Stomach (tissue), 9 donors: ENCODE results near the gene LSAMP. TPM values are rescaled to one million over a fixed set of nuclear protein-coding genes. Genes with fewer than 3 reads are reported as not detected.

Experiments
- DNase-seq, 2 donors: peaks; one replicate each; pipeline versions ENCODE4 v3.0.0 to v3.0.0-alpha.2; 2013 to 2019
- H3K27ac ChIP-seq, 5 donors: fragments of 200-600 bp in 4 of 5; sonication (generic) in 4 of 5; one replicate each; pipeline ENCODE4 v1.5.1; 2013 to 2019; ENCODE audit warnings: mild to moderate bottlenecking in 1 of 5, moderate library complexity in 1 of 5
- H3K27me3 ChIP-seq, 3 donors: fragments of 200-600 bp; sonication (generic); one replicate each; pipeline ENCODE4 v1.5.1; 2017 to 2019; ENCODE audit warnings: mixed run types in 1 of 3
- H3K36me3 ChIP-seq, 4 donors: fragments of 200-600 bp; sonication (generic); 1 replicate in 3 of 4; 2 replicates in 1 of 4; pipeline ENCODE4 v1.5.1; 2016 to 2019
- H3K4me1 ChIP-seq, 4 donors: fragments of 200-600 bp; sonication (generic); one replicate each; pipeline ENCODE4 v1.5.1; 2016 to 2019
- H3K4me3 ChIP-seq, 4 donors: fragments of 200-600 bp; sonication (generic) in 3 of 4; one replicate each; pipeline ENCODE4 v1.5.1; 2016 to 2019; ENCODE audit warnings: mild to moderate bottlenecking in 1 of 4
- H3K9me3 ChIP-seq, 4 donors: fragments of 200-600 bp; sonication (generic); one replicate each; pipeline ENCODE4 v1.5.1; 2016 to 2019
- EP300 ChIP-seq: sonication (generic); formaldehyde crosslinking; IDR thresholded peaks from one replicate; pipeline ENCODE4 v1.6.1; 2017; ENCODE audit warnings: antibody characterized with exemption
- POLR2A ChIP-seq, 4 donors: fragments of 450-650 bp; IDR thresholded peaks; one replicate each; pipeline ENCODE4 v1.6.1; 2016; ENCODE audit warnings: antibody characterized with exemption in 4 of 4, control low read depth in 2 of 4, mild to moderate bottlenecking in 1 of 4, moderate library complexity in 1 of 4
- POLR2AphosphoS5 ChIP-seq, 3 donors: sonication (generic); formaldehyde crosslinking; IDR thresholded peaks; one replicate each; pipeline ENCODE4 v1.6.1; 2016; ENCODE audit warnings: antibody characterized with exemption in 3 of 3
- WGBS, 5 donors: extraction: QIAGEN DNeasy Blood & Tissue Kit in 3 of 5; methylation state at CpG; one replicate each; pipeline versions ENCODE4 v1.1.5 to v1.1.7; 2013 to 2018; 5-methylcytosine and 5-hydroxymethylcytosine counted together
- intact Hi-C: fragments of 100-400 bp; cut with DNase I; formaldehyde crosslinking; loops from one replicate; pipeline ENCODE4 v1.15.1; 2023; ENCODE audit warnings: low total_unique reads
- polyA plus RNA-seq, 3 donors: library from polyadenylated mRNA; stranded (reverse); fragments of 200-250 nt; gene quantifications; one replicate each; pipeline ENCODE4 v1.2.3, GENCODE V29; 2013
- total RNA-seq, 5 donors: library from RNA; depleted of rRNA; stranded (reverse); fragments of >200 nt; gene quantifications; one replicate each; pipeline versions ENCODE4 v1.1.0 to v1.2.3, GENCODE V29; 2014 to 2016
- TF ChIP-seq, protein P1 (sequence below), 7 experiments: fragments of 450-650 bp in 4 of 7; fragments of 200-600 bp in 3 of 7; sonication (generic) in 3 of 7; IDR thresholded peaks; one replicate each; pipeline ENCODE4 v1.5.1; 2016 to 2019; ENCODE audit warnings: antibody characterized with exemption in 7 of 7, control low read depth in 2 of 7, mild to moderate bottlenecking in 1 of 7
- donor health status: healthy with polysubstance abuse.
- donor health status: Bipolar disorder and iron deficiency.
- donor health status: healthy.

The LSAMP gene
- total and polyA plus RNA-seq, 8 donors = 1.1 to 20.7 (median 1.7) TPM

- Histone ChIP-seq H3K27ac (no peak overlapping the region), H3K36me3 (no peaks in the 10 kb centered on the region), H3K27me3 (no peaks in the 10 kb centered on the region), H3K4me3 (no peak overlapping the region), H3K9me3 (no peaks in the 10 kb centered on the region), H3K4me1 (no peaks in the 10 kb centered on the region)
- TF ChIP-seq POLR2A (IDR thresholded peaks at IDR 0.05) = no peak
- no peak for TF ChIP-seq EP300
- TF ChIP-seq, protein P1, sequence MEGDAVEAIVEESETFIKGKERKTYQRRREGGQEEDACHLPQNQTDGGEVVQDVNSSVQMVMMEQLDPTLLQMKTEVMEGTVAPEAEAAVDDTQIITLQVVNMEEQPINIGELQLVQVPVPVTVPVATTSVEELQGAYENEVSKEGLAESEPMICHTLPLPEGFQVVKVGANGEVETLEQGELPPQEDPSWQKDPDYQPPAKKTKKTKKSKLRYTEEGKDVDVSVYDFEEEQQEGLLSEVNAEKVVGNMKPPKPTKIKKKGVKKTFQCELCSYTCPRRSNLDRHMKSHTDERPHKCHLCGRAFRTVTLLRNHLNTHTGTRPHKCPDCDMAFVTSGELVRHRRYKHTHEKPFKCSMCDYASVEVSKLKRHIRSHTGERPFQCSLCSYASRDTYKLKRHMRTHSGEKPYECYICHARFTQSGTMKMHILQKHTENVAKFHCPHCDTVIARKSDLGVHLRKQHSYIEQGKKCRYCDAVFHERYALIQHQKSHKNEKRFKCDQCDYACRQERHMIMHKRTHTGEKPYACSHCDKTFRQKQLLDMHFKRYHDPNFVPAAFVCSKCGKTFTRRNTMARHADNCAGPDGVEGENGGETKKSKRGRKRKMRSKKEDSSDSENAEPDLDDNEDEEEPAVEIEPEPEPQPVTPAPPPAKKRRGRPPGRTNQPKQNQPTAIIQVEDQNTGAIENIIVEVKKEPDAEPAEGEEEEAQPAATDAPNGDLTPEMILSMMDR (IDR thresholded peaks at IDR 0.05) = no peak
- TF ChIP-seq POLR2AphosphoS5 (IDR thresholded peaks at IDR 0.05) = no peak
- 84 to 93% (median 88%) methylated on average over 2 of the region's 2 CpGs for WGBS, 5 donors
- intact Hi-C loops = no loop called here
- no peak for DNase-seq
Measured at GRCh38 chr3:115823083-115823482, 622.2 kb downstream of the LSAMP start.

DNA sequence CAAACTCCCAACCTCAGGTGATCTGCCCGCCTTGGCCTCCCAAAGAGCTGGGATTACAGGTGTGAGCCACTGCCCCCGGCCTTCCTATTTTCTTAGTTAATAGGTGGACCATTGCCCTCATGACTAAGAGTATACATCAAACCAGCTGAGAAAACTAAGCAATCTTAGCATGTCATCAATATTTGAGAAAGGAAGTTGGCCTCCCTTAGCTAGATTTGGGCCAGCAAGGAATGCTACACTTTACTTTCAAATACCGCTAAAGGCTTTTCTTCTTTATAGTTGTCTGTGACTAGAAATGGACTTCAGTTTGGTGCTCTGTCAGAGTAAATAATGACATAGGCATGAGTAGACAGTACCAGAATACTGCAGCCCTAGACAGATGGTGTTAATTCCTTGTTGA is 622.7 kb downstream of the LSAMP start:
- no peaks in the 10 kb centered on the region for H3K9me3 ChIP-seq
- no peak overlapping the region for H3K27ac ChIP-seq
- no peak for DNase-seq
- WGBS, 5 donors = 67 to 83% (median 74%) methylated on average over 3 of the region's 3 CpGs
- no peak for TF ChIP-seq POLR2A (IDR thresholded peaks at IDR 0.05)
- TF ChIP-seq, protein P1 (IDR thresholded peaks at IDR 0.05) = no peak
- H3K27me3 ChIP-seq = no peaks in the 10 kb centered on the region
- H3K36me3 ChIP-seq = no peaks in the 10 kb centered on the region
- H3K4me3 ChIP-seq = no peak overlapping the region
- intact Hi-C loops = no loop called here
- H3K4me1 ChIP-seq = no peaks in the 10 kb centered on the region

DNA sequence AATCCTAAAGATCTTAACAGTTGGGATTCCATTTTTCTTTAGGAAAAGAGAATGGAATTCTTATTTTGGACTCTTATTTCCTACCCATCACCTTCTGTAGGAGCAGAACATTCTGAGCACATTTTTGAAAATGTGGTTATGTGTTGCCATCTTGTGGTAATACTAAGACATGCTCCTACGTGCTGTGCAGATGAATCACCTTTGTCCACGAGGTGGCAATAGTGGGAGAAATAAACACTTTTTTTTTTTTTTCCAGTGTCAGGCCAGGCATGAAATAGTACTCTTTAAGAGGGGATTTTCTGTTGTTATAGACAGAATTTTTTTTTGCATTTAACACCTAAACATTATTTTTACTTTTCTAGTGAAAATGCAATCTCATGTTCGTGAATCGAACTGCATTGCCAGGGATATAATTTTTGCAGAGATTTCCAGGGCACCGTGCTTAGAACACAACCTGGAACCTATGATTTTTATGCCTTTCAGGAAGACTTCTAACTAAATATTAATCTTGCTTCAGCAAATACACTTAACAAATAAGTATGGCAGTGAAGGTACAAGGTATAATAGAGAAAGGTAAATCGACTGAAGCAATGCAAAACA is 625.4 kb downstream of the LSAMP start:
- Histone ChIP-seq H3K9me3 (no peaks in the 10 kb centered on the region), H3K27me3 (no peaks in the 10 kb centered on the region), H3K4me3 (no peak overlapping the region), H3K4me1 (no peaks in the 10 kb centered on the region), H3K36me3 (no peaks in the 10 kb centered on the region), H3K27ac (no peak overlapping the region)
- TF ChIP-seq POLR2A (IDR thresholded peaks at IDR 0.05) (no peak), POLR2AphosphoS5 (IDR thresholded peaks at IDR 0.05) (peak in 2 of 3 donors; percentile 9 to 66), EP300 (no peak)
- TF ChIP-seq, protein P1 (IDR thresholded peaks at IDR 0.05) = peak in 5 of 7 experiments; percentile 79 to 96 (median 91)
- intact Hi-C loops = no loop called here
- peak; percentile 71 to 94 for DNase-seq
- 41 to 55% (median 48%) methylated on average over 6 of the region's 6 CpGs for WGBS, 5 donors

GRCh38 chr3:115814778-115815380 is 630.4 kb downstream of the LSAMP start:
- peaks cover 0 to 7% (median 0%) of the 10 kb centered on the region in 4 donors for H3K4me1 ChIP-seq

More at GRCh38 chr3:115814778-115815380, 630.4 kb downstream of the LSAMP start:
- peak; percentile 80 to 88 for DNase-seq
- no peaks in the 10 kb centered on the region for H3K27me3 ChIP-seq
- no peaks in the 10 kb centered on the region for H3K36me3 ChIP-seq
- TF ChIP-seq, protein P1 (IDR thresholded peaks at IDR 0.05) = peak in 5 of 7 experiments; percentile 86 to 95 (median 91)
- TF ChIP-seq POLR2A (IDR thresholded peaks at IDR 0.05) (no peak), POLR2AphosphoS5 (IDR thresholded peaks at IDR 0.05) (peak in 1 of 3 donors; percentile 6)
- no peak overlapping the region for H3K4me3 ChIP-seq
- no peak overlapping the region for H3K27ac ChIP-seq
- H3K9me3 ChIP-seq = no peaks in the 10 kb centered on the region
- intact Hi-C loops = no loop called here
- WGBS, 5 donors = 15 to 19% (median 17%) methylated on average over 8 of the region's 8 CpGs
